Left lung (tissue), 10 donors: ENCODE measurements around the gene TAL2. TPM values are rescaled to one million over a fixed set of nuclear protein-coding genes. Genes with fewer than 3 reads are reported as not detected.
A peak's percentile ranks its signal among the peaks of the same experiment; 100 is the strongest.

Source experiments
- ATAC-seq: fragments of 200-7000 bp; cut with Tn5 transposase; one replicate; pipeline ENCODE4 v1.9.1; 2020; ENCODE audit warnings: moderate library complexity
- DNase-seq, 4 donors: peaks; one replicate each; pipeline ENCODE4 v3.0.0-alpha.2; 2013 to 2020
- H3K27ac ChIP-seq, 2 donors: fragments of 200-600 bp; sonication (generic) in 1 of 2; one replicate each; pipeline versions ENCODE4 v1.5.0 to v1.8.0; 2020 to 2021
- H3K27me3 ChIP-seq, 2 donors: fragments of 200-600 bp; sonication (generic) in 1 of 2; one replicate each; pipeline versions ENCODE4 v1.5.0 to v1.8.0; 2020 to 2021
- H3K36me3 ChIP-seq, 2 donors: fragments of 200-600 bp; sonication (generic) in 1 of 2; one replicate each; pipeline versions ENCODE4 v1.5.0 to v1.8.0; 2020 to 2021
- H3K4me1 ChIP-seq, 2 donors: fragments of 200-600 bp; one replicate each; pipeline ENCODE4 v1.8.0; 2021
- H3K4me3 ChIP-seq, 2 donors: fragments of 200-600 bp; sonication (generic) in 1 of 2; one replicate each; pipeline versions ENCODE4 v1.5.0 to v1.8.0; 2020 to 2021; ENCODE audit warnings: mild to moderate bottlenecking in 1 of 2
- H3K9me3 ChIP-seq, 2 donors: fragments of 200-600 bp; sonication (generic) in 1 of 2; one replicate each; pipeline versions ENCODE4 v1.5.0 to v1.8.0; 2020 to 2021
- intact Hi-C, 2 donors: fragments of 100-400 bp; cut with DNase I; formaldehyde crosslinking; loops; one replicate each; pipeline versions ENCODE4 v1.11.2 to v1.14.2; 2022
- polyA plus RNA-seq, 6 donors: library from polyadenylated mRNA; unstranded; fragments of 120-200 nt; gene quantifications; one replicate each; pipeline ENCODE4 v1.2.1, GENCODE V29; 2013; ENCODE audit not compliant: insufficient read length in 6 of 6
- total RNA-seq, 2 donors: library from RNA; stranded (reverse); fragmentation: NEBNext Ultra II Directional; extraction: Animal tissue kit (Norgen Biotek cat#: 25700); gene quantifications; one replicate each; pipeline ENCODE4 v1.2.1, GENCODE V29; 2021
- TF ChIP-seq, protein P1 (sequence below), 2 donors: fragments of 200-600 bp; sonication (generic) in 1 of 2; IDR thresholded peaks; one replicate each; pipeline versions ENCODE4 v1.5.0 to v1.8.0; 2021; ENCODE audit warnings: antibody characterized with exemption in 2 of 2
- donor health status: DM: no; HTN: yes; CAD: no.
- donor health status: DM: no; HTN: no; CAD: no.

TAL2 gene
- total and polyA plus RNA-seq, 8 donors, result 0.41 to 1.0 (median 0.73) TPM; not detected in 2

DNA sequence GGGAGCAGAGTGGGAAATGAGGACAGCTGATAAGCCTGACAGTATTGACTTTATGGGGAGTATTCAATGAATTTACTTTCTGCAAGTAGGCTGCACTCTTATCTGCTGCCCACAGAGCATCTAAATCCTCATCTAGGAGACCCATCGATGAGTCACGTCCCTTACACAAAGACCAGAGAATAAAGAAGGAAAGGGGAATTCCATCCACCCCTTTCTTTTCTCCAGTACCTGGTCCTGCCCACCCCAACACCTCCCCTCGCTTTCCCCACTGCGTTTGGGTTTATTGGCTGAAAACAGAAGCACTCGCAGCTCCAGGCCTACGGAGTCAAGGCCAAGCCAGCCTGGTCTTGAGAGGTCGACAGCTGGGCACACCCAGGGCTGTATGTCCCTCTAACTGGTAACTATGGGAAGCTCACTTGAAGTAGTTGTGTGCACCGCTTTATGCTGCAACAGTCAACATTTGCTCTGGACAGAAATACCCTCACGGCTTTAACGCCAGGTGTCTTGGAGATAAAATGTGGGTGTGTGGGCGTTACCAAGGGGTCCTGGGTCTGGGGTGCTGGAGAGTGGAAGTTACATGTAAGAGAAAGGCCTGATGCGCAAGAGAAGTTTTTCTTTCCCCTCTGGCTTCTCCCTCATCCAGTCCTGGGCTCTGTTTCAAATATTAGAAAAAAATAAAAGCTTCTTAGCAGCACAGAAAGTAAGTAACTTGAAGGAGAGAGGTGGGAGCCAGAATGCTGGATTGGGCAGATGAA, 14.5 kb upstream of the TAL2 start:
- no peak overlapping the region for H3K4me3 ChIP-seq
- no peaks in the 10 kb centered on the region for H3K27me3 ChIP-seq
- H3K36me3 ChIP-seq, result no peaks in the 10 kb centered on the region
- ATAC-seq (no peak), DNase-seq (no peak)
- no peaks in the 10 kb centered on the region for H3K4me1 ChIP-seq
- TF ChIP-seq, protein P1, sequence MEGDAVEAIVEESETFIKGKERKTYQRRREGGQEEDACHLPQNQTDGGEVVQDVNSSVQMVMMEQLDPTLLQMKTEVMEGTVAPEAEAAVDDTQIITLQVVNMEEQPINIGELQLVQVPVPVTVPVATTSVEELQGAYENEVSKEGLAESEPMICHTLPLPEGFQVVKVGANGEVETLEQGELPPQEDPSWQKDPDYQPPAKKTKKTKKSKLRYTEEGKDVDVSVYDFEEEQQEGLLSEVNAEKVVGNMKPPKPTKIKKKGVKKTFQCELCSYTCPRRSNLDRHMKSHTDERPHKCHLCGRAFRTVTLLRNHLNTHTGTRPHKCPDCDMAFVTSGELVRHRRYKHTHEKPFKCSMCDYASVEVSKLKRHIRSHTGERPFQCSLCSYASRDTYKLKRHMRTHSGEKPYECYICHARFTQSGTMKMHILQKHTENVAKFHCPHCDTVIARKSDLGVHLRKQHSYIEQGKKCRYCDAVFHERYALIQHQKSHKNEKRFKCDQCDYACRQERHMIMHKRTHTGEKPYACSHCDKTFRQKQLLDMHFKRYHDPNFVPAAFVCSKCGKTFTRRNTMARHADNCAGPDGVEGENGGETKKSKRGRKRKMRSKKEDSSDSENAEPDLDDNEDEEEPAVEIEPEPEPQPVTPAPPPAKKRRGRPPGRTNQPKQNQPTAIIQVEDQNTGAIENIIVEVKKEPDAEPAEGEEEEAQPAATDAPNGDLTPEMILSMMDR (IDR thresholded peaks at IDR 0.05), result no peak
- H3K27ac ChIP-seq, result no peak overlapping the region
- intact Hi-C loops, result no loop called here
- H3K9me3 ChIP-seq, result no peaks in the 10 kb centered on the region

DNA sequence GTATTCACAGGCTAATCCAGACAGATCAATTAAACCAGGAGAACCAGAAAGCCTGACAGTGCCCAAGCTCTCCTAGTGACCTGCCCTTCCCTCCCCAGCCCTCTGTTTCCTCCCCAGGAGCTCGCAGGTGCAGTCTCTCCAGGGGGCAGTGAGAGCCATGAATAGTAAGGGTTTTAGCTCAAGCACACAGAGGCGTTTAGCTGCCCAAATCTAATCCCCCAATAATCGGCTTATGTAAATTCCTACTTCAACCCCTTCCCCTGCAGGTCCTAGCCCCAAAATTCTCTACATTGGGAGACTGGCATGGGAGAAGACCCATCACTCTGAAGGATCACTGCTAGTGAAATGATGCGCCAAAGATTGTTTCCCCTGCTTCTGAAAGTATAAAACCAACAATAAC, 10.5 kb upstream of the TAL2 start:
- Histone ChIP-seq H3K27me3 (peaks cover 6 to 19% of the 10 kb centered on the region in 2 donors), H3K4me3 (no peak overlapping the region), H3K4me1 (peaks cover 9 to 12% of the 10 kb centered on the region in 2 donors), H3K27ac (no peak overlapping the region), H3K36me3 (no peaks in the 10 kb centered on the region), H3K9me3 (no peaks in the 10 kb centered on the region)
- intact Hi-C loops, result no loop called here
- DNase-seq (no peak), ATAC-seq (no peak)
- TF ChIP-seq, protein P1 (IDR thresholded peaks at IDR 0.05), result no peak

DNA sequence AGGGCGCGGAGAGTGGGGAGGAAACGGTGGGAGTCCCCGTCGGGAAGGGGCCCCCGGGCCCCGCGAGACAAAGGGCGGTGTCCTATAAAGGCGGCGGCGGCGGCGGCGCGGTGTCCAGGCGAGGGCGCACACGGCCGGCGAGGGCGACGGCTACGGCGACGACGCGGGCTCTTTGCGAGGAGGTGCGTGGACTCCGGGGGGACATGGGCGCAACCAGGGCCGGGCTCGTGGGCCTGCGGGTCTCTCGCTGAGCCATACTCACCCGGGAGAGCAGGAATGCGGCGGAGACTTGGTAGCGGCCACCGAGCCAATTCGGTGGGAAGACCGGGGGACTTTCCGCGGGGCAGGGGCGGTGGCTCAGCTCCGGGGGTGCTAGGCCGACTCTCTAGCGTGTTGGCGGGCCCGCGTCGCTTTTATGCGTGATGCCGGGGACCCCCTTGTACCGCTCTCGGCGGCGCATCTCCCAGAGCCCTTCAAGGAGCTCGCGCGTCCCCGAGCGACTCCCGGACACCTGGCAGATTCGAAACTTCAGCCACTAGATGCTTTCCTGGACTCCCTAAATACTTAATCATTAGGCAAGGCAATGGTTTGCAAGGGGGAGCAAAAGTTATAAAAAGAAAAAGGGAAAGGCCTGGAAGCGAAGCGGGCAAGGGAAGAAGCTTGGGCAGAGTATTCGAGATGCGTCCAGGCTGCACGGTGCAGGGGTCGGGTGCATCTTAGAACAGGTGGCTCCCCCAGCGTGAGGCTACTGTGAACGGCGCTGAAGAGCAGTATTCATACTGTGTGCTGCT, 5.9 kb upstream of the TAL2 start:
- ATAC-seq (peak; percentile 79), DNase-seq (peak in 3 of 4 donors; percentile 22 to 85 (median 32))
- Histone ChIP-seq H3K27ac (no peak overlapping the region), H3K4me1 (peaks cover 9 to 14% of the 10 kb centered on the region in 2 donors), H3K27me3 (peaks cover 7 to 42% of the 10 kb centered on the region in 2 donors), H3K36me3 (no peaks in the 10 kb centered on the region), H3K4me3 (peak overlapping the region; percentile 33 to 35), H3K9me3 (no peaks in the 10 kb centered on the region)
- intact Hi-C loops, result no loop called here
- TF ChIP-seq, protein P1 (IDR thresholded peaks at IDR 0.05), result no peak

DNA sequence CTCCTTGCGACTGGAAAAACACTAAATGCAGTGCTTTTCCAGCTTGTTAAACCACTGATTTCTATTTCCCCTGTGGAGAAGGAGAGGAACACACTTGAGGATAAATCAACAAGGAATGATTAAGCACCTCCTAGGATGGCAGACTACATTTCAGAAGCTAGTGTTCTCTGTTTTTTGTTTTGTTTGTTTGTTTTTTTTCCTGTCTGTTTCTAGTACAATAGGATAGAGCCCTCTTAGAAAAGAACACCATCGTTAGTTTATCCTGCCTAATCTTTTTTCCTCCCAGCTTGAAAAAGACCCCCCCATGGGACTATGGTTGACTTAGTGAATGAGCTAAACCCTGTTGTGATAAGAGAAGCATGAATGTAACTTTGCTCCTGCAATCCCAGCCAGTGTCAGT, 3.9 kb upstream of the TAL2 start:
- no peak overlapping the region for H3K27ac ChIP-seq
- no peak for DNase-seq
- H3K4me1 ChIP-seq, result peaks cover 9 to 14% of the 10 kb centered on the region in 2 donors
- H3K4me3 ChIP-seq, result no peak overlapping the region
- H3K9me3 ChIP-seq, result no peaks in the 10 kb centered on the region
- H3K27me3 ChIP-seq, result peaks cover 7 to 42% of the 10 kb centered on the region in 2 donors
- TF ChIP-seq, protein P1 (IDR thresholded peaks at IDR 0.05), result no peak
- no peak for ATAC-seq
- intact Hi-C loops, result no loop called here
- no peaks in the 10 kb centered on the region for H3K36me3 ChIP-seq

DNA sequence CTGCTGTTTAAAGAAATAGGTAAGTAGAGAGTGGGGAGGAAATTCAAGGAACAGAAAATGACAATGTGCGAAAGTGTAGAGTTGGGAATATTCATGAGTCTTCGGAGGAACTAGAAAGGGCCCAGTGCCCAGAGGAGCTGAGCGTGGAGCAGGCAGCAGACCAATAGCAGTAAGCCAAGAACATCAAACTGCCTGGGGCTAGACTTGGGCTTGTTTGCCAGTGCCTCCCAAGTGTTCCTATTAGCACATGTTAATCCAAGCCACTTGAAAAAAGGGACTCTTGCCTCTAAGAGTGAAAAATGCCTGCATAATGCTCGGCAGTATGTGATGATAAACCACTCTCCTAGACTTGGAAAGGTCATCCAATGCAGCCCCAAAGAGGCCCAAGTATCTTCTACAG, 1.2 kb upstream of the TAL2 start:
- Histone ChIP-seq H3K27me3 (peaks cover 7 to 31% of the 10 kb centered on the region in 2 donors), H3K4me3 (no peak overlapping the region), H3K27ac (no peak overlapping the region), H3K4me1 (peaks cover 8 to 10% of the 10 kb centered on the region in 2 donors), H3K9me3 (no peaks in the 10 kb centered on the region), H3K36me3 (no peaks in the 10 kb centered on the region)
- intact Hi-C loops, result no loop called here
- DNase-seq (no peak), ATAC-seq (no peak)
- TF ChIP-seq, protein P1 (IDR thresholded peaks at IDR 0.05), result no peak
